ENCODE data around the gene SGCD.

The SGCD gene

DNA sequence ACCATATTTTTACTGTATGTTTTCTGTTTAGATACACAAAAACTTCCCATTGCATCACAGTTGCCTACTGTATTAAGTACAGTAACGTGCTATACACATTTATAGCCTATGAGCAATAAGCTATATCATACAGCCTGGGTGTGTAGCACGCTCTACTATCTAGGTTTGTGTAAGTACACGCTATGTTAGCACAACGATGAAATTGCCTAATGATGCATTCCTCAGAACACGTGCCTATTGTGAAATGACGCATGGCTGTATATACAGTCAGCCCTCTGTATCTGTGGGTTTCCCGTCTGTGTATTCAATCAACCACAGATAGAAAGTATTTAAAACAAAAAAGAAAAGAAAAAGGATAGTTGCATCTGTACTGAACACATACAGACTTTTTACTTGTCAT is 64.2 kb downstream of the SGCD start:
- no peaks in the 10 kb centered on the region for H3K27me3 ChIP-seq (ENCODE audit: insufficient read depth, low read depth, severe bottlenecking)
- no peaks in the 10 kb centered on the region for H3K9me3 ChIP-seq (ENCODE audit: severe bottlenecking)
- TF ChIP-seq, protein P1, sequence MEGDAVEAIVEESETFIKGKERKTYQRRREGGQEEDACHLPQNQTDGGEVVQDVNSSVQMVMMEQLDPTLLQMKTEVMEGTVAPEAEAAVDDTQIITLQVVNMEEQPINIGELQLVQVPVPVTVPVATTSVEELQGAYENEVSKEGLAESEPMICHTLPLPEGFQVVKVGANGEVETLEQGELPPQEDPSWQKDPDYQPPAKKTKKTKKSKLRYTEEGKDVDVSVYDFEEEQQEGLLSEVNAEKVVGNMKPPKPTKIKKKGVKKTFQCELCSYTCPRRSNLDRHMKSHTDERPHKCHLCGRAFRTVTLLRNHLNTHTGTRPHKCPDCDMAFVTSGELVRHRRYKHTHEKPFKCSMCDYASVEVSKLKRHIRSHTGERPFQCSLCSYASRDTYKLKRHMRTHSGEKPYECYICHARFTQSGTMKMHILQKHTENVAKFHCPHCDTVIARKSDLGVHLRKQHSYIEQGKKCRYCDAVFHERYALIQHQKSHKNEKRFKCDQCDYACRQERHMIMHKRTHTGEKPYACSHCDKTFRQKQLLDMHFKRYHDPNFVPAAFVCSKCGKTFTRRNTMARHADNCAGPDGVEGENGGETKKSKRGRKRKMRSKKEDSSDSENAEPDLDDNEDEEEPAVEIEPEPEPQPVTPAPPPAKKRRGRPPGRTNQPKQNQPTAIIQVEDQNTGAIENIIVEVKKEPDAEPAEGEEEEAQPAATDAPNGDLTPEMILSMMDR (IDR thresholded peaks at IDR 0.05; ENCODE audit: low read depth, low read length): no peak
- no peak for DNase-seq
- no peak overlapping the region for H3K27ac ChIP-seq
- H3K36me3 ChIP-seq: no peaks in the 10 kb centered on the region
- H3K4me3 ChIP-seq (ENCODE audit: low read depth, low read length): no peak overlapping the region

DNA sequence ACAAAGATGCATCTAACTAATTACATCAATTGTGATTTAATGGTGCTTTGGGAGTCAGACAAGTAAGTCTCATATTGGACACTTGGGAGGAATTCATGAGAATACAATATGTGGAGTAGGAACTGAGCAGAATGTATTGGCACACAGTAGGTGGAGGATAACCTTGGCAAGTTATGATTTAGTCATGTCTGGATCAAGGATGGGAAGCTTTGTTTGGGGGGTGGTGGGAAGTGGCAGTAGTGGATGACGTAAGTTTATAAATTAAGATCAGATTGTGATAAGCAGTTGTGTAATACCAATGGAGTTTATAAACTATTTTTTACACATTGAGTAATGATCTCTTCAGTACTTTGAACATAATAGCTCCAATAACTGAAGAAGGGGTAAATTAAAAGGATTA is 67.0 kb downstream of the SGCD start:
- H3K36me3 ChIP-seq: no peaks in the 10 kb centered on the region
- no peaks in the 10 kb centered on the region for H3K9me3 ChIP-seq (ENCODE audit: severe bottlenecking)
- no peak for DNase-seq
- TF ChIP-seq, protein P1 (IDR thresholded peaks at IDR 0.05; ENCODE audit: low read depth, low read length): no peak
- no peaks in the 10 kb centered on the region for H3K27me3 ChIP-seq (ENCODE audit: insufficient read depth, low read depth, severe bottlenecking)
- H3K4me3 ChIP-seq (ENCODE audit: low read depth, low read length): no peak overlapping the region
- no peak overlapping the region for H3K27ac ChIP-seq

GRCh38 chr5:156394642-156395305 is 67.8 kb downstream of the SGCD start:
- TF ChIP-seq, protein P1 (IDR thresholded peaks at IDR 0.05; ENCODE audit: low read depth, low read length): no peak
- no peak overlapping the region for H3K4me3 ChIP-seq (ENCODE audit: low read depth, low read length)
- no peak for DNase-seq
- no peaks in the 10 kb centered on the region for H3K9me3 ChIP-seq (ENCODE audit: severe bottlenecking)
- no peaks in the 10 kb centered on the region for H3K36me3 ChIP-seq
- H3K27ac ChIP-seq: no peak overlapping the region
- H3K27me3 ChIP-seq (ENCODE audit: insufficient read depth, low read depth, severe bottlenecking): no peaks in the 10 kb centered on the region

GRCh38 chr5:156395306-156395675 is 68.3 kb downstream of the SGCD start:
- H3K27ac ChIP-seq: no peak overlapping the region
- no peak overlapping the region for H3K4me3 ChIP-seq (ENCODE audit: low read depth, low read length)
- H3K36me3 ChIP-seq: no peaks in the 10 kb centered on the region
- no peaks in the 10 kb centered on the region for H3K9me3 ChIP-seq (ENCODE audit: severe bottlenecking)
- TF ChIP-seq, protein P1 (IDR thresholded peaks at IDR 0.05; ENCODE audit: low read depth, low read length): no peak
- no peak for DNase-seq
- H3K27me3 ChIP-seq (ENCODE audit: insufficient read depth, low read depth, severe bottlenecking): no peaks in the 10 kb centered on the region

DNA sequence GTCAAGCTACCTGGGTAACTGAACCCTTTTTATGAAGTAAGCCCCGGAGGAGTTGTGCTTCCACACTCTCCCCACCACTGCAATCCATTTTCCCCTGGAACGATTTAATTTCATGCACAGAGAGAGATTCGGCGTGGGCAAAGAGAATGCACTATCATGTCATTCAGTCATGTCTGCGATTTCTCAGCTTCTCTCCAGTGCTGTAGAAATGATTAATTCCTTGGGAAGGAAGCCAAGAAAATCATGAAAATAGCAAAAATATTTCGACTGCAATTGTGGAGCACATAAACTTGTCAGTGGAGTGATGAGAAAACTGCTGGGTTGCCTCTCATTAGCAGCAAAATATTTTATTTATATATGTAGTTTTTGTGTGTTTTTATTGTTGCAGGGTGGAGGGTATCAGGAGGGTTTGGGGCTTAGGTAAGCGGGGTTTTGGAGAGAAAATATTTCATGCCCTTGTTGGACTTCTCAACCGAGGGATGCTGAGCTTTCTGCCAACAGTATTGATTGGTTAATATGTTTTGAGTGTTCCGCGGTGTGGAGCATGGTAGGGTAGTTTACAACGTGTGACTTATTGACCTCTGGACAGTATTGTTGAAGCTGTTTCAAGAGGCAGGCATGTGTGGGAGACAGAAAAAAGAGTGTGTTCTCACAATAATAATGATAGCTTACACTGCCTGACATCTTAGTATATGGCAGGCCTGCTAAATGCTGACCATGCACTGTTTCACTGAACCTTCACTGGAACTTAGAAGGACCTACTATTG is 69.3 kb downstream of the SGCD start:
- Histone ChIP-seq H3K27me3 (ENCODE audit: insufficient read depth, low read depth, severe bottlenecking) (no peaks in the 10 kb centered on the region), H3K4me3 (ENCODE audit: low read depth, low read length) (no peak overlapping the region), H3K9me3 (ENCODE audit: severe bottlenecking) (no peaks in the 10 kb centered on the region), H3K27ac (no peak overlapping the region), H3K36me3 (no peaks in the 10 kb centered on the region)
- no peak for DNase-seq
- TF ChIP-seq, protein P1 (IDR thresholded peaks at IDR 0.05; ENCODE audit: low read depth, low read length): no peak

GRCh38 chr5:156396830-156397081 is 69.8 kb downstream of the SGCD start:
- H3K27me3 ChIP-seq (ENCODE audit: insufficient read depth, low read depth, severe bottlenecking): no peaks in the 10 kb centered on the region
- no peak overlapping the region for H3K27ac ChIP-seq
- no peaks in the 10 kb centered on the region for H3K36me3 ChIP-seq
- H3K4me3 ChIP-seq (ENCODE audit: low read depth, low read length): no peak overlapping the region
- TF ChIP-seq, protein P1 (IDR thresholded peaks at IDR 0.05; ENCODE audit: low read depth, low read length): no peak
- H3K9me3 ChIP-seq (ENCODE audit: severe bottlenecking): no peaks in the 10 kb centered on the region
- no peak for DNase-seq

Measured in WERI-Rb-1 (cell line).